NCI-H226 (cell line): ENCODE data around the gene CALHM3.

Source experiments
- DNase-seq: peaks from one replicate; pipeline ENCODE4 v3.0.0-alpha.2; 2015

Gene CALHM3

GRCh38 chr10:103449208-103450144 is 29.6 kb downstream of the CALHM3 start:
- no peak for DNase-seq

DNA sequence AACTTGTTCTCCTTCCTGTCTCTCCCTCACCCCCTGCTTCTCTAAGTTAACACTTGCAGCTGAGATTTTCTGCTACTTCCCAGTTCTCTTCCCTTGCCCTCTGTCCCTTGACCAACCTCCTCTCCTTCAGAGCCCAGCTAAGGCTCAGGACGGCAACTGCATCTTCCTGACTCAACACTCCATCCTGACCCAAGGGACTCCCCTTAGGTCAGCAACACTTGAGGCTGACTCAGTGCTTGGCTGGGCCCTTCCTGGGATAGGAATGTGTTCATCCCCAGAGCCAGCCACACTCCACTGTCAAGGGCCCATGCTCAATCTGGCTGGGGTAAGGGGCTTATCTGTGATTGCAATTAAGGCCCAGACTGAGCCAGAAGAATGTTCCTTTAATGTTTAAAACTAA is 30.3 kb downstream of the CALHM3 start:
- peak; percentile 77 for DNase-seq

- no peak for DNase-seq
These were observed 31.9 kb downstream of the CALHM3 start for GRCh38 chr10:103447187-103447586.

DNA sequence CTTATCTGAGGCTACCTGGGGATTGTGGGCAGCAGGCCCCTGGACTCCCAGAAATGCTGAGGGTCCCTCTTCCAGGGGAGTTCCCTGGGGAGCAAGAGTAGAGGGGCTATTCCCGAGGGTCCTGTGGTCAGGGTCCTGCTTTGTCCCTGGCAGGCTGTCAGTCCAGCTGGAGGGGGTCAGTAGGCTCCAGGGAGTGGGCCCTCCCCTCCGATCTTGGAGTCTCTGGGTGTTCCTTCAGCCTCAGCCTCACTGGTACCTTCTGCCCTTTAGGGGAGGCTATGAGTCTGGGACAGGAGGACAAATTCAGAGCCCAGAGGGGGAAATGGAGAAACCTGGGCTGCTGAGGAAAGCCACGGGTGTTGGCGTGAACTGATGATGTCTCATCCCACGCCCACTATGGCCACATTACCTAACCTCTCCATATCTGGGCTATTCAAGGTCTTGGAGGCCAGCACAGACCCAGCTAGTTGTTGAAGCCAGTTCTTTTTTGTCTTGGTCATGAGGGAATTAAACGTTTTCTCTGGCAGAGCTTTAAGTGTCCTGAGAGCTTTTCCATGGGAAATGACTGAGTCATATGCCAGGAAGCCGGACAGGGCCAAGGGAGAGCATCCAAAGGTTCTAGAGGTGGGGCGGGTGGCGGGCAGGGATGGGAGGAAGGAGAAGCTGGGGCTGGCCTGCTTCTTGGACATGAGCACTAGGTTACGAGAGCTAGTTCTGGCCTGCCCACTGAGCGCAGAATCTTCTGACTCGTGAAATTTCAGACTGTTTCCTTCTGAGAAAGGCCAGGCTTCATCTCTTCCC is 33.1 kb downstream of the CALHM3 start:
- peak; percentile 70 for DNase-seq

GRCh38 chr10:103445366-103445765 is 33.7 kb downstream of the CALHM3 start:
- DNase-seq, result no peak

GRCh38 chr10:103444478-103444877 is 34.6 kb downstream of the CALHM3 start:
- no peak for DNase-seq

- DNase-seq, result no peak
These were observed 35.4 kb downstream of the CALHM3 start for GRCh38 chr10:103443475-103444185.

GRCh38 chr10:103442031-103442461 is 37.0 kb downstream of the CALHM3 start:
- DNase-seq, result peak; percentile 54

- DNase-seq, result no peak
These were observed 37.4 kb downstream of the CALHM3 start for GRCh38 chr10:103441611-103442010.

- DNase-seq, result no peak
These were observed 37.8 kb downstream of the CALHM3 start for GRCh38 chr10:103441206-103441605.

DNA sequence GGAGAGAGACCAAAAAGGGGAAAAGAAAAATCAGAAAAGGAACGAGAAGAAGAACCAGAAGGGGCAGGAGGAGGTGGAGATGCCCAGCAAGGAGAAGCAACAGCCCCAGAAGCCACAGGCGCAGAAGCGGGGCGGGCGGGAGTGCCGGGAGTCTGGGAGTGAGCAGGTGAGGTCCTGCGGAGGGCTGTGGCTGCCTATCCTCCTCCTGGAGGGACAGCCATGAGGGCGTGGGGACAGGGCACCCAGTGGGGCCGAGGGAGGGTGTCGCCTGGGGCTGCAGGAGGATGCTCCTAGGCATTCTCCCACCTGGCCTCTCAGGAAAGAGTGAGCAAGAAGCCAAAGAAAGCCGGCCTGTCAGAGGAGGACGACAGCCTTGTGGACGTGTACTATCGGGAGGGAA is 38.6 kb downstream of the CALHM3 start:
- no peak for DNase-seq

DNA sequence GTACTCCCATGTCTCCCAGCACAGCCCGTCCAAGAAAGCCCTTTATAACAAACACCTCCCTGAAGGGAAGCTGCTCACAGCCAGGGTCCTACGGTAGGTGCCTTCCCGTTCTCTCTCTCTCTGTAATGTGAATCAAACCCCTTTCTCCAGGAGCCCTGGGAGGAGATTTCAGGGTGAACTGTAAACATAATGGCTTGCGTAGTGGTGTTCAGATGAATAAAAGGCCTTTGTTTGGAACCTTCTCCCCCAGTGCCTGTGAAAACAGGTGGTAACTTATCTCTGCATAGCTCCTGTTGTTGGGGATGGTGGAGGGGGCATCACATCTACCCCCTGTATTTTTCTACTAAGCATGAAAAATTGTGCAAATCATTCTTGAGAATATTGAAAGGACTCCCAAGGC is 39.3 kb downstream of the CALHM3 start:
- no peak for DNase-seq

DNA sequence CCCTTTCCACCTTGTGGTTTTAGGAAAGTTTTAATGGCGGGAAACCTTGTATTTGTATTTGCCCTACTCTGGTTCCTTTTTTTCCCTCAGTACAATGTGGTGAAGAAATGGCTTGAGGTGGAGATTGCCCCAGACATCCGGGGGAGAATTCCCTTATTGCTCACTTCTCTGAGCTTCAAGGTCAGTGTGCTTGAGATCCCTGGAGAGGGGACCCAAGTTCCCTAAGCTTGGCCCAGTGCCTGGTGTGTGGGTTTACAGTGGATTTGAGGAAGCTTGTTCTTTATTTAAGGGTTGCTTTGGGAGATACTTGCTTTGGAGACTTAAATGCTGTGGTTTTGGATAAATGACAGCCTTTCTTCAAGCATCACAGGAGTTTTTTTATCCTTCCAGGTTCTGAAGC is 45.2 kb downstream of the CALHM3 start:
- DNase-seq, result no peak

GRCh38 chr10:103431902-103432301 is 47.1 kb downstream of the CALHM3 start:
- no peak for DNase-seq

GRCh38 chr10:103429647-103430046 is 49.4 kb downstream of the CALHM3 start:
- no peak for DNase-seq

DNA sequence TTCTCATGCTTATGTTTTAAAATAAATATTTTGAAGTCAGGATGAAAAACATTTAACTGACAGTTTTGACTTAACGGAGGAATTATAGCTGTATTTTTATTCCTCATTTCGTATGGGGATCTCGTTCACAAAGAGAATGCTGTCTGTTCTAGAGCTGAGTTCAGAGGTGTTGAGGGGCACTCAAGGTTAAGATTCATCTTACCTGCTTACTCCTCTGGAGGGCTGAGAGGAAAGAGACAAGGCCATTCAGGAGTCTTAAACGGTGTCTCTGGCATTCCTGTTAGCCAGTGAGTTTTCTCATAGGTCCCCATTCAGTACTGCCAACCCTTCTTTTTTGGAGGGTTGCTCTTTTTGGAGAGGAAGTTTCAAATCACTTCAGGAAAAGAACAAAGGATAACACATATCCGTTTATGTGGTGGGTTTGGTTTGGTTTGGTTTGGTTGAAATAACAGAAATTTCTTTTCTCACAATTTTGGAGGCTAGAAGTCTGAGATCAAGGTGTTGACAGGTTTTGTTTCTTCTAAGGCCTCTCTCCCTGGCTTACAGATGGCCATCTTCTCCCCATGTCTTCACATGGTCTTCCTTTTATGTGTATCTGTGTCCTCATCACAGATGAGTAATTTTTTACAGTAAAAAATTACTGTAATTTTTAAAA is 49.9 kb downstream of the CALHM3 start:
- DNase-seq, result no peak

GRCh38 chr10:103427866-103428265 is 51.2 kb downstream of the CALHM3 start:
- no peak for DNase-seq

DNA sequence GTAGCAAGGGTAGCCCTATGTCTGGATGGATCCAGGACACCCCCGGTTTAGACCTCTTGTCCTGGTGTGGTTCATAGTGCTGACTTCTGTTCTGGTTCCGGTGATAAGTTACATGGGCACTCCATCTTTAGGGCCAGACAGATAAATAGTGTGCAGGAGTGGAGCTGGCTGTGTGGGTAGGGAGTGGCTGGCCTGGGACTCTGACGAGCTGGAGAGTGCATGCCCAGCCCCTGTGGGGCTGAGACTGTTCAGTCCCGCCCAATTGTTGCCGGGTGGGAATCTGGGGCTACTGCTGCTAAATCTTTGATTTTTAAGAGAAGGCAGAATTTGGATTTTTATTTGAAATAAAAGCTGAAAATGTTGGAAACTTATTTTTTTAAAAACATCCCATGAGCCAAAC is 55.3 kb downstream of the CALHM3 start:
- DNase-seq, result no peak
